ENCODE data around the gene CDH4.

GRCh38 chr20:61631751-61632150 lies 379.7 kb downstream of the CDH4 start:
- TF ChIP-seq CTCF (IDR thresholded peaks at IDR 0.05): no peak
- no peak for TF ChIP-seq POLR2A (IDR thresholded peaks at IDR 0.05)
